Vagina (tissue), 2 donors: ENCODE data around the gene SERTAD2.

Source experiments
- CTCF ChIP-seq, 3 experiments: fragments of 450-650 bp in 2 of 3; fragments of 200-600 bp in 1 of 3; sonication (generic) in 1 of 3; IDR thresholded peaks; one replicate each; pipeline ENCODE4 v1.5.1; 2017 to 2019; ENCODE audit warnings: antibody characterized with exemption in 3 of 3, mild to moderate bottlenecking in 2 of 3, moderate library complexity in 2 of 3
- POLR2AphosphoS5 ChIP-seq, 2 donors: sonication (generic); formaldehyde crosslinking; IDR thresholded peaks; one replicate each; pipeline ENCODE4 v1.9.0; 2017; ENCODE audit warnings: antibody characterized with exemption in 2 of 2, mild to moderate bottlenecking in 2 of 2, low read depth in 1 of 2; ENCODE audit not compliant: insufficient read depth in 1 of 2

- TF ChIP-seq CTCF (IDR thresholded peaks at IDR 0.05) (no peak), POLR2AphosphoS5 (IDR thresholded peaks at IDR 0.05; ENCODE audit: insufficient read depth in 1 of 2, low read depth in 1 of 2) (no peak)
Observed at GRCh38 chr2:64665709-64666108, 12.0 kb upstream of the SERTAD2 start.
